Neural cell (in vitro differentiated cells): ENCODE data around the gene ACR.

Experiments used
- TF ChIP-seq, protein P1 (sequence below): fragments of 450-650 bp; IDR thresholded peaks from 2 replicates; pipeline ENCODE4 v1.5.1; 2014; ENCODE audit warnings: antibody characterized with exemption, mild to moderate bottlenecking, moderate library complexity; ENCODE audit not compliant: poor library complexity, severe bottlenecking
- TF ChIP-seq, protein P2 (sequence below): IDR thresholded peaks from 2 replicates; pipeline ENCODE4 v1.6.1; 2012; ENCODE audit warnings: borderline replicate concordance

DNA sequence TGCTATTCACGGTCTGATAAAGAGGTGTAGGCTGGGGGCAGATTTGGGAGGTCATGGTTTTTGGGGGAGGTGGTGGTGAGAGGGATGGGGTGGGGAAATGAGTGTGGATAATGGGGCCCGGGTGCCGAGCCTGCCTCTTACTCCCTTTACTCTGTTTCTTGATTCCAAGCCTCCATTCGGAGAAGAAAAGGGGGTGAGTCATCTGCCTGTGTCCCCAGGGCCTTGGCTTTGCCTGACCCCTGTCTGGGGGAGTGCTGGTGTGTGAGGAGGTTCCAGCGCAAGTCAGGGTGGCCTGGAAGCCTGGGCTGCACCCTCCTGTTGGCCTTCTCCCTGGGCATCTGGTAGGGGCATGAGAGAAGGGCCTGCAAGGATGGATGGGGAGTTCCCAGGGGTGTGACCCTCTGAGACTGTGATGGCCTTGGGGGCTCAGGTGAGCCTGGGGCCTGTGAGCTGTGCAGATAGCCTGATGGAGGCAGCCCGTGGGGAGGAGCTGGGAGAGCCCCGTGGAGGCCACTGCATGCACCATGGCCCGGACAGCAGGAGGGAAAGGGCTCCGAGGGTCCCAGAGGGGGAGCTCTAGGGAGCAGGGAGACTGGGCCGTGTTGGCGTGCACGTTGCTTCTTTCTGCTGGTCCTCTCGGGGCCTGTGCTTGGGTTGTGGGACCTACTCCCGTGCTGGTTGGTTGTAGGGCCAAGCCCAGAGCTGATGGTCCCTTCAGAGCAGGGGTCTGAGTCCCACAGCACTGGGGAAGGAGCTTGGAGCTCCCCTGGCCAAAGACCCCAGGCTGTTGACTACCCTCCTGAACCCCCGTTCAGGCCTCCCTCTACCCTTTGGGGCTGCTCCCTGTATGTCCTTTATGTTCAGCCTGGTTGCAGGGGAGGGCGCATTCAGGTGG, 26.3 kb upstream of the ACR start:
- TF ChIP-seq, protein P1, sequence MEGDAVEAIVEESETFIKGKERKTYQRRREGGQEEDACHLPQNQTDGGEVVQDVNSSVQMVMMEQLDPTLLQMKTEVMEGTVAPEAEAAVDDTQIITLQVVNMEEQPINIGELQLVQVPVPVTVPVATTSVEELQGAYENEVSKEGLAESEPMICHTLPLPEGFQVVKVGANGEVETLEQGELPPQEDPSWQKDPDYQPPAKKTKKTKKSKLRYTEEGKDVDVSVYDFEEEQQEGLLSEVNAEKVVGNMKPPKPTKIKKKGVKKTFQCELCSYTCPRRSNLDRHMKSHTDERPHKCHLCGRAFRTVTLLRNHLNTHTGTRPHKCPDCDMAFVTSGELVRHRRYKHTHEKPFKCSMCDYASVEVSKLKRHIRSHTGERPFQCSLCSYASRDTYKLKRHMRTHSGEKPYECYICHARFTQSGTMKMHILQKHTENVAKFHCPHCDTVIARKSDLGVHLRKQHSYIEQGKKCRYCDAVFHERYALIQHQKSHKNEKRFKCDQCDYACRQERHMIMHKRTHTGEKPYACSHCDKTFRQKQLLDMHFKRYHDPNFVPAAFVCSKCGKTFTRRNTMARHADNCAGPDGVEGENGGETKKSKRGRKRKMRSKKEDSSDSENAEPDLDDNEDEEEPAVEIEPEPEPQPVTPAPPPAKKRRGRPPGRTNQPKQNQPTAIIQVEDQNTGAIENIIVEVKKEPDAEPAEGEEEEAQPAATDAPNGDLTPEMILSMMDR: no peak
- TF ChIP-seq, protein P2, sequence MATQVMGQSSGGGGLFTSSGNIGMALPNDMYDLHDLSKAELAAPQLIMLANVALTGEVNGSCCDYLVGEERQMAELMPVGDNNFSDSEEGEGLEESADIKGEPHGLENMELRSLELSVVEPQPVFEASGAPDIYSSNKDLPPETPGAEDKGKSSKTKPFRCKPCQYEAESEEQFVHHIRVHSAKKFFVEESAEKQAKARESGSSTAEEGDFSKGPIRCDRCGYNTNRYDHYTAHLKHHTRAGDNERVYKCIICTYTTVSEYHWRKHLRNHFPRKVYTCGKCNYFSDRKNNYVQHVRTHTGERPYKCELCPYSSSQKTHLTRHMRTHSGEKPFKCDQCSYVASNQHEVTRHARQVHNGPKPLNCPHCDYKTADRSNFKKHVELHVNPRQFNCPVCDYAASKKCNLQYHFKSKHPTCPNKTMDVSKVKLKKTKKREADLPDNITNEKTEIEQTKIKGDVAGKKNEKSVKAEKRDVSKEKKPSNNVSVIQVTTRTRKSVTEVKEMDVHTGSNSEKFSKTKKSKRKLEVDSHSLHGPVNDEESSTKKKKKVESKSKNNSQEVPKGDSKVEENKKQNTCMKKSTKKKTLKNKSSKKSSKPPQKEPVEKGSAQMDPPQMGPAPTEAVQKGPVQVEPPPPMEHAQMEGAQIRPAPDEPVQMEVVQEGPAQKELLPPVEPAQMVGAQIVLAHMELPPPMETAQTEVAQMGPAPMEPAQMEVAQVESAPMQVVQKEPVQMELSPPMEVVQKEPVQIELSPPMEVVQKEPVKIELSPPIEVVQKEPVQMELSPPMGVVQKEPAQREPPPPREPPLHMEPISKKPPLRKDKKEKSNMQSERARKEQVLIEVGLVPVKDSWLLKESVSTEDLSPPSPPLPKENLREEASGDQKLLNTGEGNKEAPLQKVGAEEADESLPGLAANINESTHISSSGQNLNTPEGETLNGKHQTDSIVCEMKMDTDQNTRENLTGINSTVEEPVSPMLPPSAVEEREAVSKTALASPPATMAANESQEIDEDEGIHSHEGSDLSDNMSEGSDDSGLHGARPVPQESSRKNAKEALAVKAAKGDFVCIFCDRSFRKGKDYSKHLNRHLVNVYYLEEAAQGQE: no peak
